Smooth muscle cell of trachea (primary cell): Measurements from ENCODE around the gene ANKRD34C. TPM values are rescaled to one million over a fixed set of nuclear protein-coding genes. Genes with fewer than 3 reads are reported as not detected.

Experiments
- total RNA-seq: library from RNA; depleted of rRNA; stranded (reverse); fragments of >200 nt; gene quantifications from 2 replicates; pipeline ENCODE4 v1.2.1, GENCODE V29; 2014

ANKRD34C gene
- total RNA-seq: not detected in 2 replicates

DNA sequence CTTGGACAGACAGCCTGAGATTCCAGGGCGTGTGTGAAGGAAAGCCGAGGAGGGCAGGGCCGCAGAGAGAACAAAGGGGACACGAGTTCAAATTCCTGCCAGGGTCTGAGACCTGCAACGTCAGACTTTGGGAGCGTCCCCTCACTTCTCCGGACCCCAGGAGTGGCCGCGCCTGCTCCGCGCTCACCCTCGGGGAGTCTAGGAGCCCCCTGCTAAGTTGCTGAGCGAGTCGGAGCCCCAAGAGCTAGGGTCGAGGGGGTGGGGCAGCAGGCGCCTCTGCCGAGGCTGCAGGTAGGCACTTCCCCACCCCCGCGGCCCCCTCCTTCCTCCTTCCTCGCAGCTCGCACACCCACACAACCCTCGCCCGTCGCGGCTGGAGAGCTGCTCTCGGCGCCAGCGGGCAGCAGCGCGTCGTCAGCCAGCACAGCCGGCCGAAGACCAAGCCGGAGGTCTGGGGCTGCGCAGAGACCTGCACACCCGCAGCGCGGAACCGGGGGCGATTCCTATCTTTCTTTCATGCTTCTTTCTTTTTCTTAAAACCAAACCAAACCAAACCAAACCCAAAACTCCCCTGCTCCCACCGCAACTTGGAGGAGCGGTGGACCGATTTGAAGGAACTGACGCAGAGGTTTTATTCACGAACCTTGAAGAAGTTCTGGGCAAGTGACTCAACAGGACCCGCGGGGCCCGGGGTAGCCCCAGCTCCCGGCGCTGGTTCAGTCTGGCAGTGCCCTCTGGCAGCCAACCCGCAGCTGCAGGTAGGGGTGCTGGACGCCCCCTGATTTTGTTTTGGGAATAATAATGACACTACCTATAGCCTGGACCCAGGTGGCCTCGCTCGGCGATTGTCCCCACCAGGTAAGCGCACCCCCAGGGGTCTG lies at the start of gene ANKRD34C:
Gene ANKRD34C (plus strand): TSS at position 352 of the 881 bp plus-strand sequence. CDS start 10,563 bp downstream, outside the sequence.

GRCh38 chr15:79310985-79311900 lies 28.7 kb downstream of the ANKRD34C start, which contains the start of gene TMED3:
TSS of gene TMED3 (plus strand) at chr15:79311112. CDS start at chr15:79311250, 138 bp downstream.

Other genes with a start within 250 kb of the ANKRD34C start
- gene RASGRF1, start 191.9 kb upstream of the ANKRD34C start, total RNA-seq: under 0.01 TPM in 1 of 2 replicates, not detected in the other
- gene TMED3, start 28.4 kb downstream of the ANKRD34C start, total RNA-seq: 106 and 121 TPM in 2 replicates
- gene MINAR1, start 149.6 kb downstream of the ANKRD34C start, total RNA-seq: 0.44 and 0.83 TPM in 2 replicates